ENCODE measurements around the gene CAPN15. TPM values are rescaled to one million over a fixed set of nuclear protein-coding genes. Genes with fewer than 3 reads are reported as not detected.

Gene CAPN15
- total RNA-seq, 1 donor from 2014 or later, result 56.1 TPM

DNA sequence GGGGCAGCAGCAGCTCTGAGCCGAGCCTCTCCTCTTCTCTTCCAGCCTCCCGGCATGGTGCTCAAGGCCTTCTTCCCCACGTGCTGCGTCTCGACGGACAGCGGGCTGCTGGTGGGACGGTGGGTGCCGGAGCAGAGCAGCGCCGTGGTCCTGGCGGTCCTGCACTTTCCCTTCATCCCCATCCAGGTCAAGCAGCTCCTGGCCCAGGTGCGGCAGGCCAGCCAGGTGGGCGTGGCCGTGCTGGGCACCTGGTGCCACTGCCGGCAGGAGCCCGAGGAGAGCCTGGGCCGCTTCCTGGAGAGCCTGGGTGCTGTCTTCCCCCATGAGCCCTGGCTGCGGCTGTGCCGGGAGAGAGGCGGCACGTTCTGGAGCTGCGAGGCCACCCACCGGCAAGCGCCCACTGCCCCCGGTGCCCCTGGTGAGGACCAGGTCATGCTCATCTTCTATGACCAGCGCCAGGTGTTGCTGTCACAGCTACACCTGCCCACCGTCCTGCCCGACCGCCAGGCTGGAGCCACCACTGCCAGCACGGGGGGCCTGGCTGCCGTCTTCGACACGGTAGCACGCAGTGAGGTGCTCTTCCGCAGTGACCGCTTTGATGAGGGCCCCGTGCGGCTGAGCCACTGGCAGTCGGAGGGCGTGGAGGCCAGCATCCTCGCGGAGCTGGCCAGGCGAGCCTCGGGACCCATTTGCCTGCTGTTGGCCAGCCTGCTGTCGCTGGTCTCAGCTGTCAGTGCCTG, 46.7 kb downstream of the CAPN15 start:
- Mint-ChIP-seq H3K36me3 (ENCODE audit: unreplicated experiment) (no peaks in the 10 kb centered on the region), H3K9me3 (ENCODE audit: unreplicated experiment) (peaks cover 15% of the 10 kb centered on the region), H3K27ac (ENCODE audit: unreplicated experiment) (no peak overlapping the region), H3K4me3 (ENCODE audit: unreplicated experiment) (no peak overlapping the region), H3K4me1 (ENCODE audit: low read depth, unreplicated experiment) (peaks cover 14% of the 10 kb centered on the region), H3K27me3 (ENCODE audit: unreplicated experiment) (peaks cover 2% of the 10 kb centered on the region)
- DNase-seq, result no peak
- TF ChIP-seq, protein P1, sequence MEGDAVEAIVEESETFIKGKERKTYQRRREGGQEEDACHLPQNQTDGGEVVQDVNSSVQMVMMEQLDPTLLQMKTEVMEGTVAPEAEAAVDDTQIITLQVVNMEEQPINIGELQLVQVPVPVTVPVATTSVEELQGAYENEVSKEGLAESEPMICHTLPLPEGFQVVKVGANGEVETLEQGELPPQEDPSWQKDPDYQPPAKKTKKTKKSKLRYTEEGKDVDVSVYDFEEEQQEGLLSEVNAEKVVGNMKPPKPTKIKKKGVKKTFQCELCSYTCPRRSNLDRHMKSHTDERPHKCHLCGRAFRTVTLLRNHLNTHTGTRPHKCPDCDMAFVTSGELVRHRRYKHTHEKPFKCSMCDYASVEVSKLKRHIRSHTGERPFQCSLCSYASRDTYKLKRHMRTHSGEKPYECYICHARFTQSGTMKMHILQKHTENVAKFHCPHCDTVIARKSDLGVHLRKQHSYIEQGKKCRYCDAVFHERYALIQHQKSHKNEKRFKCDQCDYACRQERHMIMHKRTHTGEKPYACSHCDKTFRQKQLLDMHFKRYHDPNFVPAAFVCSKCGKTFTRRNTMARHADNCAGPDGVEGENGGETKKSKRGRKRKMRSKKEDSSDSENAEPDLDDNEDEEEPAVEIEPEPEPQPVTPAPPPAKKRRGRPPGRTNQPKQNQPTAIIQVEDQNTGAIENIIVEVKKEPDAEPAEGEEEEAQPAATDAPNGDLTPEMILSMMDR (IDR thresholded peaks at IDR 0.05; ENCODE audit: partially characterized antibody, unreplicated experiment), result no peak

DNA sequence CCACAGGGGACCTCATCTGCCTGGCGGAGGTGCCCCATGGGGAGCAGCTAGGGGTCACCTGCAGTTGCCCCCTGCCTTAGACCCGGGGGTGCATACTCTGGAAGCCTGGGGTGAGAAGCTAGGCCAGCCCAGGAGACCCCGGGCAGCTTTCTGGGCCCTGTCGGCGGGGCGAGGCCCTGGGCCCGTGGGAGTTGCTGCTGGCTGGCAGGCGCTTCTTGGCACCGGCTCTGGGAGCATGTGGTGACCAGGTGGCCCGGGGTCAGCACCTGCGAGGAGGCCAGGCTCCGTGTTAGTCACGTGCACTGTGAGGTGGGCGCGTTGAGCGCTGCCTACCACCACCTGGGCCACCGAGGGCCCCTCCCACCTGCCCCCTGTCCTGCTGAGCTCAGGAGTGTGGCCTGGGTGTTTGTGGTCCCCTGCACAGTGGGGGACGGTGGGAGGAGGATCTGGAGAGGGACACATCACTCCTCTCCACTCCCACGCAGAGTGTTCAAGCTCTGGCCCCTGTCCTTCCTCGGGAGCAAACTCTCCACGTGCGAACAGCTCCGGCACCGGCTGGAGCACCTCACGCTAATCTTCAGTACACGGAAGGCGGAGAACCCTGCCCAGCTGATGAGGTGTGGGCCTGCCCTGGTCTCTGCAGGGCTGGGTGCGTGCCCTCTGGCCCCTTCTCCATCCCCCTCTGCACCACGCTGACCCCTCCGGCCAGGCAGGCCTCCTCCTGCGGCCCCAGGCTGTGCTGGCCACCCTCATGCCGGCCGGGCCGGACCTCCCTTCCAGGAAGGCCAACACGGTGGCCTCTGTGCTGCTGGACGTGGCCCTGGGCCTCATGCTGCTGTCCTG, 48.1 kb downstream of the CAPN15 start:
- TF ChIP-seq, protein P1 (IDR thresholded peaks at IDR 0.05; ENCODE audit: partially characterized antibody, unreplicated experiment), result no peak
- Mint-ChIP-seq H3K4me3 (ENCODE audit: unreplicated experiment) (no peak overlapping the region), H3K4me1 (ENCODE audit: low read depth, unreplicated experiment) (peaks cover 12% of the 10 kb centered on the region), H3K36me3 (ENCODE audit: unreplicated experiment) (no peaks in the 10 kb centered on the region), H3K27ac (ENCODE audit: unreplicated experiment) (no peak overlapping the region), H3K27me3 (ENCODE audit: unreplicated experiment) (peaks cover 2% of the 10 kb centered on the region), H3K9me3 (ENCODE audit: unreplicated experiment) (peaks cover 11% of the 10 kb centered on the region)
- DNase-seq, result no peak

DNA sequence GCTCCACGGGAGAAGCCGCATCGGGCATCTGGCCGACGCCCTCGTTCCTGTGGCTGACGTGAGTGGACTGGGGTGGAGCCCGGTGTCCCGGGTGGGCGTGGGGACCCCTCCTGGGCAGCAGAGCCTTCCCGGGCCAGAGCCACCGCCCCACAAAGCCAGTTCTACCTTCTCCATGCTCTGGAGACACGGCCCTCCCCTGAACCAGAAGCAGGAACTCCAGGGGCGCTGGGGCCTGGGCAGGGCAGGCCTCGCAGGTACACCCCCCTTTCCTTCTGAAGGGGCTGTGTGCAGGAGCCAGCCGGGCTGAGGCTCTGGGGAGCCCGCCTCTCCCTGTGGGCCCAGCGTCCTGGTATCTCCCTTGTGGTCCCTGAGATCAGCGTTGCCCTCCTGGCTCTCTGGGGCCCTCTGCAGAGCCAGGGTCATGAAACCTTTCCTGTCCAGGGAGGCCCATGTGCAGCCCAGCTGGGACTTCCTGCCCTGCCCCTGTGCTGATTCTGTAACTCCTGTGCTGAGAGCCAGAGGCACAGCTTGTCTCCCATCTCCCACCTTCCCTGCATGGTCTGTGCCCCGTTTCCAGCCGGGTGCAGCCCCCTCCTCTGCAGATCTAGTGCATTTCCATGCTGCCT, 48.8 kb downstream of the CAPN15 start:
- H3K27ac Mint-ChIP-seq (ENCODE audit: unreplicated experiment), result peak overlapping the region; percentile 69

DNA sequence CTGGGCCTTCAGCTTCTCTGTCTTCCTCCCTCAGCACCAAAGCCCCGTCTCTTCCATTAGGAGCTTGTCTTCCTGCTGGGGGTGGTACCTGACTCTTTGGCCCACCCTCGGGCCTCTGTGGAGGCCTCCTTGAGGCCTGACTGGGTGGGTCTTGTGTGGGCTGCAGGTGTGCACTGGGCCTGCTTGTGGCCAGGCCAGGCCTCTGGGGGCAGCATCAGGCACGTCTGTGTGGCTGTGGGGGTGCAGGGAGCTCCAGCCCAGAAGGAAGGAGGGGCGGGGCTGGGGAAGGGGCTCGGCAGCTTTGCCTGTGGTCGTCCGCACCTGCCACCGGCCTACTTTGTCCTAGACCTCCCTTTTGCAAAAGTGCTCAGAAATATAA, 49.3 kb downstream of the CAPN15 start:
- H3K4me3 Mint-ChIP-seq (ENCODE audit: unreplicated experiment), result no peak overlapping the region
- H3K27ac Mint-ChIP-seq (ENCODE audit: unreplicated experiment), result peak overlapping the region; percentile 69
- H3K36me3 Mint-ChIP-seq (ENCODE audit: unreplicated experiment), result no peaks in the 10 kb centered on the region

More for the DNA sequence above, 48.8 kb downstream of the CAPN15 start:
- H3K4me3 Mint-ChIP-seq (ENCODE audit: unreplicated experiment), result no peak overlapping the region
- TF ChIP-seq, protein P1 (IDR thresholded peaks at IDR 0.05; ENCODE audit: partially characterized antibody, unreplicated experiment), result no peak
- H3K4me1 Mint-ChIP-seq (ENCODE audit: low read depth, unreplicated experiment), result peaks cover 11% of the 10 kb centered on the region
- H3K36me3 Mint-ChIP-seq (ENCODE audit: unreplicated experiment), result no peaks in the 10 kb centered on the region
- peaks cover 6% of the 10 kb centered on the region for H3K9me3 Mint-ChIP-seq (ENCODE audit: unreplicated experiment)
- peaks cover 2% of the 10 kb centered on the region for H3K27me3 Mint-ChIP-seq (ENCODE audit: unreplicated experiment)
- DNase-seq, result no peak

More for the DNA sequence above, 49.3 kb downstream of the CAPN15 start:
- Mint-ChIP-seq H3K4me1 (ENCODE audit: low read depth, unreplicated experiment) (peaks cover 6% of the 10 kb centered on the region), H3K27me3 (ENCODE audit: unreplicated experiment) (peaks cover 2% of the 10 kb centered on the region), H3K9me3 (ENCODE audit: unreplicated experiment) (peaks cover 3% of the 10 kb centered on the region)
- TF ChIP-seq, protein P1 (IDR thresholded peaks at IDR 0.05; ENCODE audit: partially characterized antibody, unreplicated experiment), result no peak
- no peak for DNase-seq
